Mesothelial cell of epicardium (in vitro differentiated cells): ENCODE measurements around the gene SPON1. TPM values are rescaled to one million over a fixed set of nuclear protein-coding genes. Genes with fewer than 3 reads are reported as not detected.

Experiments used
- DNase-seq, 2 experiments: peaks; one replicate each; pipeline ENCODE4 v3.0.0; 2021; ENCODE audit warnings: low spot score in 2 of 2; ENCODE audit not compliant: unreplicated experiment in 2 of 2
- H3K27ac Mint-ChIP-seq: 2 replicates; pipeline ENCODE4 v1.8.0; 2021; ENCODE audit warnings: mixed read lengths
- H3K27me3 Mint-ChIP-seq: 2 replicates; pipeline ENCODE4 v1.8.0; 2021; ENCODE audit warnings: low read depth, mixed read lengths
- H3K36me3 Mint-ChIP-seq: 2 replicates; pipeline ENCODE4 v1.8.0; 2021; ENCODE audit warnings: mixed read lengths
- H3K4me1 Mint-ChIP-seq: 2 replicates; pipeline ENCODE4 v1.8.0; 2021; ENCODE audit warnings: mixed read lengths
- H3K4me3 Mint-ChIP-seq: 2 replicates; pipeline ENCODE4 v1.8.0; 2021; ENCODE audit warnings: mild to moderate bottlenecking, moderate library complexity, mixed read lengths
- H3K9me3 Mint-ChIP-seq: 2 replicates; pipeline ENCODE4 v1.8.0; 2021; ENCODE audit warnings: mixed read lengths
- CTCF ChIP-seq: fragments of 200-600 bp; sonication (generic); IDR thresholded peaks from one replicate; pipeline ENCODE4 v1.5.0; 2021; ENCODE audit warnings: antibody characterized with exemption; ENCODE audit not compliant: unreplicated experiment
- total RNA-seq: library from RNA; stranded (reverse); gene quantifications from 3 replicates; pipeline ENCODE4 v1.2.1, GENCODE V29; 2021

SPON1 gene
- total RNA-seq, 1 donor from 2014 or later: 30.9 TPM

GRCh38 chr11:13940907-13941256 is 21.6 kb upstream of the SPON1 start:
- TF ChIP-seq CTCF: no peak
- H3K4me1 Mint-ChIP-seq: peaks cover 14% of the 10 kb centered on the region
- peaks cover 10% of the 10 kb centered on the region for H3K9me3 Mint-ChIP-seq
- no peaks in the 10 kb centered on the region for H3K36me3 Mint-ChIP-seq
- H3K27ac Mint-ChIP-seq: no peak overlapping the region
- H3K27me3 Mint-ChIP-seq: no peaks in the 10 kb centered on the region
- no peak overlapping the region for H3K4me3 Mint-ChIP-seq
- DNase-seq: no peak

- Mint-ChIP-seq H3K4me1 (peaks cover 14% of the 10 kb centered on the region), H3K9me3 (peaks cover 6% of the 10 kb centered on the region), H3K27ac (no peak overlapping the region), H3K36me3 (no peaks in the 10 kb centered on the region), H3K27me3 (no peaks in the 10 kb centered on the region), H3K4me3 (no peak overlapping the region)
- no peak for TF ChIP-seq CTCF
- DNase-seq: no peak
These were observed 20.7 kb upstream of the SPON1 start for GRCh38 chr11:13941775-13942174.

DNA sequence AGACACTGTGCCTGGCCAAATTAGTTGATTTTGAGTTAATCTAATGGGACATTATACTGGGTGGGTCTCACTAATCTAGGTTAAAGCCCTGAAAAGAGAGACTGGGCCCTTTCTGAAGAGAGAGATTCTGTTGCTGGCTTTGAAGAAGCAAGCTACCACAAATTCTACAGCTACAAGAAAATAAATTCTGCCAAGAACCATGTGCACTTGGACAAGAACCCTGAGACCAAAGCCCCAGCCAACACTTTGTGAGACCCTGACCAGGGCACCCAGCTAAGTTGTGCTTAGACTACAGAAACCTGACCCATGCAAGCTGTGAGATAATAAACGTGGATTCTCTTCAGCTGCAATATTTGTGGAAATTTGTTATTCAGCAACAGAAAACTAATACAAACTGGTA is 20.1 kb upstream of the SPON1 start:
- Mint-ChIP-seq H3K4me3 (no peak overlapping the region), H3K9me3 (peaks cover 6% of the 10 kb centered on the region), H3K27ac (no peak overlapping the region), H3K27me3 (no peaks in the 10 kb centered on the region), H3K4me1 (peaks cover 14% of the 10 kb centered on the region), H3K36me3 (no peaks in the 10 kb centered on the region)
- TF ChIP-seq CTCF: no peak
- no peak for DNase-seq

DNA sequence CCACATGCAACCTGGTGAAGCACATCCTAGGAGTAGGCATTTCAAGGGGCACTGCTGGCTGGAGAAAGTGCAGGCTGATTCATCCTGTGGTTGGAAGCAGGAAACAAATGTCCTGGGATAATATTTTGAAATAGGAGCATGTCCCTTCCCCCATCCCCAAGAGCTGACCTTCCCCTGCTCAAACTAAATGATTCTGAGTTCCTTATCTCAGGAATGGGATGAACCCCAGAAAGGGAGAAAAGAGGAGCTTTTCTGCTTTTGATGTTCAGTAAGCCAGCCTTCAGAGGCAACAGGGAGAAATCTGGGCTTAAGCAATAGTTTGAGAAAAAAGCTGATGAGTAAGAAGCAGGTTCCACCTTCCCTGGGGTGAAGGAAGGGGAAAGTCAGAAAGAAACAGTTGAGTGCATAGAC is 19.5 kb upstream of the SPON1 start:
- Mint-ChIP-seq H3K4me1 (peaks cover 14% of the 10 kb centered on the region), H3K36me3 (no peaks in the 10 kb centered on the region), H3K4me3 (no peak overlapping the region), H3K27ac (no peak overlapping the region), H3K27me3 (no peaks in the 10 kb centered on the region), H3K9me3 (peaks cover 2% of the 10 kb centered on the region)
- TF ChIP-seq CTCF: no peak
- no peak for DNase-seq

DNA sequence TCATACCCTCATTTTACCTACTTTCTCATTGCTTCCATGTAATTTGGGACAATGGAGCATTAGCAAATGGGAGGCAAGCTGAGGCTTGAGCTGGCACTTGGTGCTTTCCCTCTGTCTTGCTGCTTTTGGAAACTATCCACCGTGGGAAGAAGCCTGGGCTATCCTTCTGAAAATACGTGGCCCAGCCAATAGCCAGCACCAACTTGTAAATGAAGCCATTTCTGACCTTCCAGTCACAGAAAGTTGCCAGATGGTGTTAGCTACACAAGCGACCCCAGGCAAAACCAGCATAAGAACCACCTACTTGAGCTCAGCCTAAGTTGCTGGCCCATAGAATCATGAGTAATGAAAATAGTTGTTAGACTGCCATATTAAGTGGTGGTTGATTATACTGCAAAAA is 18.5 kb upstream of the SPON1 start:
- H3K4me1 Mint-ChIP-seq: peaks cover 14% of the 10 kb centered on the region
- no peak overlapping the region for H3K4me3 Mint-ChIP-seq
- no peak for DNase-seq
- no peak overlapping the region for H3K27ac Mint-ChIP-seq
- no peaks in the 10 kb centered on the region for H3K9me3 Mint-ChIP-seq
- no peaks in the 10 kb centered on the region for H3K36me3 Mint-ChIP-seq
- peaks cover 5% of the 10 kb centered on the region for H3K27me3 Mint-ChIP-seq
- no peak for TF ChIP-seq CTCF

DNA sequence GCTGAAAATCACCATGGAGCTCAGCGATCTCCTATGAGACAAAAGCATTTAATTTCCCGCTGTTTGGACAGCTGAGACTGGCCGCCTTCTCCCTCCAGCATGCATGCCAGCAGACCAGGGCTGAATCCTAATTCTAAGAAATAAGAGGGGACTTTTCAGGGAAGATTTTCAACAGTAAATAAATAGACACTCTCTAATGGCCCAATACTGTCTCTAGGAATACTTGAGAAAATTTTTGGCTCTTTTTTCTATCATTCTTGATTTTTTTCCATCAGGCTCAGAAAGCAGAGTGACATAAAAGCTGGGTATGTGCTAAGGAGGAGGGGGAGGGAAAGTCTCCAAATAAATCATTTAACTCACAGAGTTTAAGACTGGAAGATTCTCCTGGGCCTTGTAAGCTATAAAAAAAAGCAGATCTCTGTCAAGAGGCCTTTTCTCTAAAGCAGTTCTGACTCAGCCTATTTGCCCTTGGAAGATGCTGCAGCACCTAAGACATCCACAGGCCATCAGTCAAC is 17.6 kb upstream of the SPON1 start:
- Mint-ChIP-seq H3K36me3 (no peaks in the 10 kb centered on the region), H3K4me1 (peaks cover 14% of the 10 kb centered on the region), H3K9me3 (no peaks in the 10 kb centered on the region), H3K27me3 (peaks cover 9% of the 10 kb centered on the region), H3K27ac (peak overlapping the region; percentile 60), H3K4me3 (no peak overlapping the region)
- DNase-seq: no peak
- TF ChIP-seq CTCF: no peak
